Stimulated activated effector memory CD8-positive, alpha-beta T cell treated with anti-CD3 and anti-CD28 coated beads, Interleukin-12 subunit alpha, Interleukin-12 subunit beta, amount 100 ng/mL, for 72 hours (primary cell): Measurements from ENCODE around the gene CXCL5.
A peak's percentile ranks its signal among the peaks of the same experiment; 100 is the strongest.
"Not testable (repeated sequence)": the region's sequence is repeated elsewhere in the genome, so short reads cannot be mapped to it uniquely, and the experiment has no call there.

ENCODE experiments used
- ATAC-seq: fragments of 150-1000 bp; cut with Tn5 transposase; 2 replicates; pipeline ENCODE4 v1.10.0; 2021
- DNase-seq, 2 donors: peaks; one replicate each; pipeline ENCODE4 v3.0.0; 2021 to 2022; ENCODE audit warnings: low spot score in 2 of 2
- H3K27ac Mint-ChIP-seq: one replicate; pipeline ENCODE4 v1.8.0; 2022; ENCODE audit warnings: mild to moderate bottlenecking, mixed read lengths
- H3K36me3 Mint-ChIP-seq: one replicate; pipeline ENCODE4 v1.8.0; 2022; ENCODE audit warnings: mild to moderate bottlenecking, mixed read lengths
- H3K4me1 Mint-ChIP-seq: one replicate; pipeline ENCODE4 v1.8.0; 2022; ENCODE audit warnings: mixed read lengths
- H3K4me3 Mint-ChIP-seq: one replicate; pipeline ENCODE4 v1.8.0; 2022; ENCODE audit warnings: mild to moderate bottlenecking, mixed read lengths
- H3K9me3 Mint-ChIP-seq: one replicate; pipeline ENCODE4 v1.8.0; 2022; ENCODE audit warnings: mixed read lengths

CXCL5 gene

DNA sequence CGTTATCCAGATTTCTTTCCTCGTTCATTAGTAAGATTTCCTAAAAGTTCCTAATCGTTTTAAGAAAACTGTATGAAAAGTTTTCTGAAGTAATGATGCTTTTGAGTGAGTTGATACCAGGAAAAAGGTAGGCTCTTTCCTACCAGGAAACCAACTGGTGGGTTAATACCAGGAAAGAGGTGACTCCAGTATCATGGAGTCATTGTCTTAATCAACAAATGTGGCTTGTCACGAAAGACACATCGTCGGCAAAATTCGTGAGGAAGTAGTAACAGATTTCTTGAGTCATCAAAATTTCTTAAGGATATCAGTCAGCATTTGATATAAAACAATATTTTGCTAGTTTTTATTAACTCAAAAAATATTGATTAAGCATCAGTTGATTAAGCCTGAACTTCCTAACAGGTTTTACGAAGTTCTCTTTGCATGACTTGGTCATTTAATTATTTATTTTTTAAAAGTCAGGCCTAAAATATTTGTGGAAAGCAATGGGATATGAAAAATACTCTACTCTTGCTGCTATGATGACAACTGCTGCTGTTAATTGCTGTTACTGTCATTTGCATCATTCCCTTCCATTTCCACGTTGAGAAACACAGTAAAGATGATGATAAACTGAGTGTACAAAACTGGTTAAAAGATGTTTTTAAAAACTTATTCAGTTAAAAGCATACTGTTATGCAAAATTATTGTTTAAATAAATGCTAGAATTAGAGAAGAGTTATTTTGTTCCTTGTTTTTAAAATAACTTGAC lies 7.3 kb downstream of the CXCL5 start:
- Mint-ChIP-seq H3K9me3 (no peaks in the 10 kb centered on the region), H3K4me1 (no peaks in the 10 kb centered on the region), H3K36me3 (no peaks in the 10 kb centered on the region), H3K27ac (no peak overlapping the region), H3K4me3 (no peak overlapping the region)
- ATAC-seq, result no peak
- no peak for DNase-seq

DNA sequence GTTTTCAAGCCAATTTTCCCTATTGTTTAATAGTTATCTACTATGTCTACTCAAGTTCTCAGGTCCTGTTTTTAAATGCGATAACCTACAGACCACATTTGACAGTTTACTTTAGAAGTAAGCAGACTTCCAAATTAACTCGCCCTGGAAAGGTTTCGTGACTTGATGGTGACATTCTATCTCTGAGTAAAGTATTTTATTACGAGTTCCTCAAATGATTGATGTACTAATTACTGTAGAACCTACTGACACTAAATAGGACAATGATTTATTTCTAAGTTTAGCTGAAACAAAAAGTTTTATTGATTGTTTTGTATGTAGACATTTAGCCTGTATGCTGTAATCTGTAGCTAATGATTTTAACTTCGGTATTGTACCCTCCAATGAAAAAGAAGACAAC lies 8.5 kb downstream of the CXCL5 start:
- DNase-seq, result no peak

GRCh38 chr4:73989031-73989430 lies 9.4 kb downstream of the CXCL5 start:
- Mint-ChIP-seq H3K4me1 (no peaks in the 10 kb centered on the region), H3K4me3 (no peak overlapping the region), H3K36me3 (no peaks in the 10 kb centered on the region), H3K9me3 (no peaks in the 10 kb centered on the region), H3K27ac (no peak overlapping the region)
- ATAC-seq, result no peak
- DNase-seq, result no peak

More for the DNA sequence above, 8.5 kb downstream of the CXCL5 start:
- Mint-ChIP-seq H3K4me1 (no peaks in the 10 kb centered on the region), H3K27ac (no peak overlapping the region), H3K36me3 (no peaks in the 10 kb centered on the region), H3K9me3 (no peaks in the 10 kb centered on the region), H3K4me3 (no peak overlapping the region)
- ATAC-seq, result no peak

DNA sequence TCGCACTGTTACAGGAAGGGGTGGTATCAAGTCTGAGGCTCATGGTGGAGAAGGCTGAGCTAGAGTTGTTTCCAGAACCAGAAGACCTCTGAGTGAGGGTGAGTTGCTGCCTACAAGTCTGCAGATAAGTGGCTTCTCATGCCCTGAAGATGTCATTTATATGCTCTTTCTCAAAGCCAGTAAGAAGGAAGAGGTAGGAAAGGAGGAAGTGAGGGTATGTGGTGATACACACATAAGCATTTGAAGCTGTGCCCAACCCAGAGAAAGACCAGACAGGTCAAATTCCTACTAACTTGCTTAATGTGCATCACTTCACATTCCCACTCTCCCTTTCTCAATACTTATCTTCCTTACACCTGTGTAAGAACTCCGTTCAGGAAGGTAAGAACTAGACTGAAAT lies 10.4 kb downstream of the CXCL5 start, which contains the start of gene PPBP:
Gene PPBP, minus strand, starts transcription at position 130 of the 400 bp plus-strand sequence. Its CDS starts 87 bp downstream, at position 43.
- ATAC-seq (peak; percentile 11), DNase-seq (no peak)
- H3K36me3 Mint-ChIP-seq, result no peaks in the 10 kb centered on the region
- H3K4me1 Mint-ChIP-seq, result no peaks in the 10 kb centered on the region
- H3K4me3 Mint-ChIP-seq, result no peak within 1 kb of the TSS
- no peaks in the 10 kb centered on the region for H3K9me3 Mint-ChIP-seq
- H3K27ac Mint-ChIP-seq, result no peak within 1 kb of the TSS

DNA sequence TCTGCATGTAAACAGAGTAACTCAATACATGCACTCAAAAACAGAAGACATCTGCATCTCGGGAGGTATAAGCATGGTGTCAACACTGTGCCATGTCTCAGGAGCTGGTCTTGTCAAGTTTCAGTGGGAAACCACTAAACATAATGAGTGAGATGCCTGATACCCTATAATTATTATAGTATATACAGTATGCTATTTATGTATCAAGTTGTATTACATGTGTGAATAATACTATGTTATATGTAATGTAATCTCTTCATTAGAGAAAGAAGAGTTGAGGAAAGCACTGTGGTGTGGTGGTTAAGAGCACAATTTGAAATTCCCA lies 13.0 kb downstream of the CXCL5 start:
- no peaks in the 10 kb centered on the region for H3K4me1 Mint-ChIP-seq
- H3K27ac Mint-ChIP-seq, result no peak overlapping the region
- DNase-seq, result no peak
- H3K36me3 Mint-ChIP-seq, result no peaks in the 10 kb centered on the region
- H3K9me3 Mint-ChIP-seq, result no peaks in the 10 kb centered on the region
- no peak overlapping the region for H3K4me3 Mint-ChIP-seq
- no peak for ATAC-seq

GRCh38 chr4:73984736-73985527 lies 13.5 kb downstream of the CXCL5 start:
- ATAC-seq (no peak), DNase-seq (no peak)
- Mint-ChIP-seq H3K4me1 (no peaks in the 10 kb centered on the region), H3K4me3 (no peak overlapping the region), H3K9me3 (no peaks in the 10 kb centered on the region), H3K36me3 (no peaks in the 10 kb centered on the region), H3K27ac (no peak overlapping the region)

- not testable (repeated sequence) for H3K4me1 Mint-ChIP-seq, DNase-seq, H3K9me3 Mint-ChIP-seq, H3K36me3 Mint-ChIP-seq, H3K4me3 Mint-ChIP-seq, H3K27ac Mint-ChIP-seq, ATAC-seq
Observed at GRCh38 chr4:73981175-73981574, 17.3 kb downstream of the CXCL5 start.

- Mint-ChIP-seq H3K27ac (no peak overlapping the region), H3K4me1 (no peaks in the 10 kb centered on the region), H3K4me3 (no peak overlapping the region), H3K9me3 (peaks cover 4% of the 10 kb centered on the region), H3K36me3 (no peaks in the 10 kb centered on the region)
- ATAC-seq (no peak), DNase-seq (no peak)
Observed at GRCh38 chr4:73979407-73979957, 19.0 kb downstream of the CXCL5 start.

DNA sequence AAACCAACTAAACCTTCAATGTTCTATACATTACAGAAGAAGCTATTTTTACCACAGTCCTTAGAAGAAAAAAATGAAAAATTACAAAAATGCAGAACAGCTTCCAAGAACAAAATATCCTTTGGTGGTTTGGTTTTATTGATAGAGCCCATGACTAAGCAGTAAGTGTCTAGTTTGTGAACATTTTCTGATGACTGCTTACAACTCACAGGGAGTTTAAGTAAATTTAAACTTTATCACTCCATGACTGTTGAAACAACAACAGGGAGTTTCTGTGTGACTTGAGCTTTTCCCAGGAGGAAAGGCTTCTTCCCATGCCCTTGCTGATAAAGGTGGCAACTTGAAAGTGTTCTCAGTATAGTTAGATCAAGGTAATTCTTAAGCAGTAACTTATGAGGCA lies 19.6 kb downstream of the CXCL5 start:
- no peak overlapping the region for H3K4me3 Mint-ChIP-seq

DNA sequence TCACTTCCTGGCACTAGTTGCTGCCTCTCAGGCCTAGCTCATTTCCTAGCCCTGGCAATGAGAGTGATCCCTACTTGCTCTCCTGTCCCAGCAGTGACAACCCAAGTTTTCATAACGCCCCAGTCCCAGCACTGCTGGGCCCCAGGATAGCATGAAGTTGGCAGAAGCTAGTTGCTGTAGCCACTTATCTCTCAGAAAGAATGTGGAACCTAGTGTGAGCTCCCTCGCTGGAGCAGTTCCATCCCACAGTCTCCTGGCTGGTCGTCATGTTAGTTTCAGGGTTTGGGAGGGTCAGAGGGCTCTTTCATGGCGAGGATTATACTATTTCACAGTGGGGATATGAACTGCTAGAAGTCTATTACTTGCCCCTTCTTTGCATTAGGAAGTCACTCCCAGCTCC lies 21.8 kb downstream of the CXCL5 start:
- peaks cover 11% of the 10 kb centered on the region for H3K9me3 Mint-ChIP-seq
- DNase-seq (no peak), ATAC-seq (no peak)
- no peak overlapping the region for H3K27ac Mint-ChIP-seq
- H3K36me3 Mint-ChIP-seq, result no peaks in the 10 kb centered on the region
- no peak overlapping the region for H3K4me3 Mint-ChIP-seq
- no peaks in the 10 kb centered on the region for H3K4me1 Mint-ChIP-seq

More for the DNA sequence above, 19.6 kb downstream of the CXCL5 start:
- ATAC-seq (no peak), DNase-seq (no peak)
- H3K36me3 Mint-ChIP-seq, result no peaks in the 10 kb centered on the region
- no peaks in the 10 kb centered on the region for H3K4me1 Mint-ChIP-seq
- H3K27ac Mint-ChIP-seq, result no peak overlapping the region
- H3K9me3 Mint-ChIP-seq, result peaks cover 6% of the 10 kb centered on the region

DNA sequence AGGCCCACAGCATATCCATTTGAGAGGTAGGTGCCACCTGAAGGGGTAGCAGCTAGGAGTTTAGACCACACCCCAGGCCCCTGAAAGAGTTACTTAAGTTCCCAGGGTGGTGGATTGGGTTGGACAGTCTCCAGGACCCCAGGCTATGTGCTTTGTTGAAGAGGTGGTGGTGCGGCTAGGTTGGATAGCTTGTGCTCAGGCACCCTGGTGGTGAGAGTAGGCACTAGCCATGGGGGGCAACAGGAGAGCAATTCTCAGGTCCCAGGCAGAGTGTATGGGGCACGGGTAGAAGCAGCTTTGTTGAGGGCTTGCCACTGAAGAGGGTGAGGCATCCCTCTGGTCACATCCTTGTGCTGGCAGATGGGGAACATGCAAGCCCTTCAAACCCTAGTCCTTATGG lies 22.3 kb downstream of the CXCL5 start:
- DNase-seq, result no peak
- peaks cover 15% of the 10 kb centered on the region for H3K9me3 Mint-ChIP-seq
- H3K4me1 Mint-ChIP-seq, result no peaks in the 10 kb centered on the region
- no peak overlapping the region for H3K4me3 Mint-ChIP-seq
- H3K27ac Mint-ChIP-seq, result no peak overlapping the region
- peak; percentile 36 for ATAC-seq
- no peaks in the 10 kb centered on the region for H3K36me3 Mint-ChIP-seq

DNA sequence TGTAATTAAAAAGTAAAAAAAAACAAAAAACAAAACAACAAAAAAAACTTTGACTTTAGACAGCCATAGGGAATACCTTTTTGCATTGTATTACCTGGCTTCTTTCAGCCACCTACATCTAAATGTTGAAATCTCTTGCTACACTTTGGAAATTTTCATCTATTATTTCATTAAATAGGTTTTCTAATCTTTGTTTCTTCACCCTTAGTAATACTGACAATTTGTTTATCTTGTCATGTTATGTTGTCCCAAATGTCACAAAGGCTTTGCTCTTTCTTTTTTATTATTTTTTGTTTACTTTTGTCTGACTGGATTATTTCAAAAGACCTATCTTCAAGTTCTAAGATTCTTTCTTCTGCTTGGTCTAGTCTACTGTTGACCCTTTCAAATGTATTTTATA lies 24.1 kb downstream of the CXCL5 start:
- Mint-ChIP-seq H3K4me1 (no peaks in the 10 kb centered on the region), H3K4me3 (no peak overlapping the region), H3K27ac (no peak overlapping the region), H3K36me3 (no peaks in the 10 kb centered on the region), H3K9me3 (peaks cover 15% of the 10 kb centered on the region)
- DNase-seq (no peak), ATAC-seq (no peak)

GRCh38 chr4:73970945-73971344 lies 27.5 kb downstream of the CXCL5 start:
- Mint-ChIP-seq H3K36me3 (peaks cover 6% of the 10 kb centered on the region), H3K9me3 (peaks cover 16% of the 10 kb centered on the region), H3K4me3 (no peak overlapping the region), H3K4me1 (no peaks in the 10 kb centered on the region), H3K27ac (no peak overlapping the region)
- DNase-seq, result no peak
- no peak for ATAC-seq

DNA sequence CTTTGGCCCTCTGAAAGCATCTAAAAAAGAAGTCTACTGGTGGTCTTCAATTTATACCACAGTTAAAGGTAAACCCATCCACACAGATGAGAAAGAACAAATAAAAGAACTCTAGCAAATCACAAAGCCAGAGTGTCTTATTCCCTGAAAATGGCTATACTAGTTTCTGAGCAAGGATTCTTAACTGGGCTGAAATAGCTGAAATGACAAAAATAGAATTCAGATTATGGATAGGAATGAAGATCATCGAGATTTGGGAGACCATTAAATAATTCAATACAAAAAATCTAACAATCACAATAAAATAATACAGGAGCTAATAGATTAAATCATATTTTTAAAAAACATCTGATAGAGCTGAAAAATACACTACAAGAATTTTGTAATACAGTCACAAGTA lies 28.5 kb downstream of the CXCL5 start:
- DNase-seq, result no peak
- H3K36me3 Mint-ChIP-seq, result peaks cover 6% of the 10 kb centered on the region
- H3K9me3 Mint-ChIP-seq, result peaks cover 16% of the 10 kb centered on the region
- no peak for ATAC-seq
- H3K4me3 Mint-ChIP-seq, result no peak overlapping the region
- no peak overlapping the region for H3K27ac Mint-ChIP-seq
- no peaks in the 10 kb centered on the region for H3K4me1 Mint-ChIP-seq

GRCh38 chr4:73967866-73968265 lies 30.6 kb downstream of the CXCL5 start:
- DNase-seq (no peak), ATAC-seq (no peak)
- Mint-ChIP-seq H3K27ac (no peak overlapping the region), H3K9me3 (peaks cover 17% of the 10 kb centered on the region), H3K4me1 (no peaks in the 10 kb centered on the region), H3K36me3 (peaks cover 6% of the 10 kb centered on the region), H3K4me3 (no peak overlapping the region)
